Stimulated activated CD8-positive, alpha-beta memory T cell treated with anti-CD3 and anti-CD28 coated beads, Interleukin-15, amount 100 ng/mL, for 4 hours (primary cell): ENCODE measurements around the gene HEPH.
"Not testable (repeated sequence)": the region's sequence is repeated elsewhere in the genome, so short reads cannot be mapped to it uniquely, and the experiment has no call there.

Source experiments
- DNase-seq, 2 donors: peaks; one replicate each; pipeline ENCODE4 v3.0.0-alpha.2; 2020; ENCODE audit warnings: low read depth in 2 of 2

The HEPH gene

DNA sequence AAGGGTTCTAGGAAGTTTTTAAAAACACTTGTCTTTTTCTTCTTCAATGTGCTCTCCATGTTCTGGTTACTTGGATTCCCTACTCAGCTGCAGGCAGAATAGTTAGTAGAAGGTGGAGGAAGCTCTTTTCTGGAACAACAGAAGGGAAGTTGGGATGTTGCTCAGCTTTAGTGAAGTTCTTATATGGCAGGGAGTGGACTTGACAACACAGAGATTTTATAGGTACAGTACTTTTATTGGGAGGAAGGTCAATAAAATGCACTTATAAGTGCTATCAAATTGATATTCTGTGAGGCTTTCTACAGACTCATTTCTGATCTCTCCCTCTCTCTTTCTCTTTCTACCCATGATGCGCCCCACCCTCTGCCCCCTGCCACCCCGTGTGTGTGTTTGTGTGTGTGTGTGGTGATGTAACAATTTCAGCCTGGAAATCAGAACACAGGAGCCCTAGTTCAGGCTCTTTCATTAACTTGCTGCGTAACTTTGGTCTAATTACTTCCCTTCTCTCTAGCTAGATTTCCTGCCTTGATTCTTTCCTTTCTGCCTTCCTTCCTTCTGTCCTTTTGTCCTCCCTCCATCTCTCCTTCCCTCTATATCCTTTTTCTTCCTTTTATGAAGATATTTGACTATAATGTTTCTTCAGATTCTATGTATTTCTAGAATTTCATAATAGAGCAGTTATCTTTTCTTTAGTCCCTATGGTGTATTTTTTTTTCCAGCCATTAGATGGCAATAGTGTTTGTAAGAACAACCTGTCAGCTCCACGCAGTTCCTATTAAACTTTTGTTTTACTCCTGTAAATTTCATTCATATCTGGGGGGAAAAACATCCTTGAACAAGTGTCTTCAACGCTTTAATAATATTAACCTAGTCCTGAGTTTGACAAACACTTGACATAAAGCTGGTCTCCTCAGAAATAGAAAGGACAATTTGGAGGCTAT is 37.1 kb downstream of the HEPH start:
- no peak for DNase-seq

DNA sequence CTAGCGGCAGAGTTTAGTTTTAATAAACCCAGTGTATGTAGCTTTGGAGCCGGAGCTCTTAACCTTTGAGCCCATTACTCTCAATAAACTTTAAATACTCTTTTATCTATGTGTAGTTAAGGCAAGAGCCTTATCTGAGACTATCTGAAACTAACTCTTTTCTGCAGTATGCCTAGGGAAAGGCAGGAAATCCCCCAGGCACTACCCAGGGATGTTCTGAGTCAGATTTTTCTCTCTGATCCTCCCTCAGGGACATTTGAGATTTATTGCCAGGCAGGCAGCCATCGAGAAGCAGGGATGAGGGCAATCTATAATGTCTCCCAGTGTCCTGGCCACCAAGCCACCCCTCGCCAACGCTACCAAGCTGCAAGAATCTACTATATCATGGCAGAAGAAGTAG is 39.1 kb downstream of the HEPH start:
- no peak for DNase-seq

DNA sequence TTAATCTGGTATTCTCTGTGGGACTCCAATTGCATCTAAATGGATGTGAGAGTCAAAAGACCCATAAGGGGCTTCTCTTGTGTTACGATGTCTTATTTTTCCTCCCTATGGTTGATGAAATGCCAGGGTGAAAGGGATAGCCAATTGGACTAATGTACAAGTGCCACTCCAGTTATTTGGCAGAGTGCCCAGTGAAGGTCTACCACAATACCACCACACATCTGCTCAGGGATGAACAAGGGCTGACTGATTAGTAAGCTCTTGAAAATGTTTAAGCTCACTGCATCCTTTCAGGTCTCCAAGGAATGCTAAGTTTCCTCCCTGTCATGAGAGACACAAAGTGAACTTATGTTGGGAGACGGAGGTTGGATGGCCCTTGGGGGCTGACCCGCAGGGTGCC is 57.8 kb downstream of the HEPH start:
- no peak for DNase-seq

DNA sequence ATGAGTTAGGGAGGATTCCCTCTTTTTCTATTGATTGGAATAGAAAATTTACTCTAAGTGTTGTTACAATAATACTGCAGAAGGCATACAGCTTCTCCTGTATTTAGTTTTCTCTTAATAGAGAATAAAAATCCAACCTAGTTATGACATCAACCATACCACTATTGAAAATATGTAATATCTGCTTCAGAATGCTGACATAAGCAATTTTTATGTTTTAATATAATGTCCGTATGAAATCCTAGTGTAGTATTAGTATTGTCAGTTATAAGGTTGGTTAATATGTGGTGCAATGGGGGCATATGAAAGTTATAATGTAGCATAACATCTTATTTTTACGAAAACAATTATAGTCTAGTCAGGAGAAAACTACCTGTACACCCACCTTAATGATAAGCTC is 68.2 kb downstream of the HEPH start:
- no peak for DNase-seq

DNA sequence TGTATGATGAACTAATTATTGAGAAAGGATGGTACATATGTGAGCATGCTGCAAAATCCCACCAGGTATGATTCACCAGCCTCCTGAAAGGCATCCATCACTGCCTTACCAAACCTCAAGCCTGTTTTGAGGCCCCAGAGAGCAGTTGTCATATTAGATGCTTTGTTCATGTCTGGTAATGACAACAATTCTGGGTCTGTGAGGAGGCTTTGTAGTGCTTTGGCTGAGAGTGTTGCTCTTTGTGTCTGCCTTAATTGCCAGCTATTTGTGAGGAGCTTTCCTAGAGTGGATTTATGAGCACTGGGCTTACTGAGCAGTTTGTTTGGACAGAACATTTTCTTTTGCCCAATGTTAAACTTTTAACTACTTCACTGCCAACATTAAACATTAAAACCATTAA is 69.2 kb downstream of the HEPH start:
- DNase-seq = no peak

DNA sequence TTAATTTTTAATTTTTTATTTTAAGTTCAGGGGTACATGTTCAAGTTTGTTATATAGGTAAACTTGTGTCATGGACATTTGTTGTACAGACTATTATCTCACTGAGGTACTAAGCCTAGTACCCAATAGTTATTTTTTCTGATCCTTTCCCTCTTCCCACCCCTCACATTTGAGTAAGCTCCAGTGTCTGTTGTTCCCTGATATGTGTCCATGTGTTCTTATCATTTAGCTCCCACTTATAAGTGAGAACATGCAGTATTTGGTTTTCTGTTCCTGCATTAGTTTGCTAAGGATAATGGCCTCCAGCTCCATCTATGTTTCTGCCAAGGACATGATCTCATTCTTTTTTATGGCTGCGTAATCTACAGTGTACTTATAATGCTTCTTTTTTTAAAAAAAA is 69.9 kb downstream of the HEPH start:
- DNase-seq = not testable (repeated sequence)

DNA sequence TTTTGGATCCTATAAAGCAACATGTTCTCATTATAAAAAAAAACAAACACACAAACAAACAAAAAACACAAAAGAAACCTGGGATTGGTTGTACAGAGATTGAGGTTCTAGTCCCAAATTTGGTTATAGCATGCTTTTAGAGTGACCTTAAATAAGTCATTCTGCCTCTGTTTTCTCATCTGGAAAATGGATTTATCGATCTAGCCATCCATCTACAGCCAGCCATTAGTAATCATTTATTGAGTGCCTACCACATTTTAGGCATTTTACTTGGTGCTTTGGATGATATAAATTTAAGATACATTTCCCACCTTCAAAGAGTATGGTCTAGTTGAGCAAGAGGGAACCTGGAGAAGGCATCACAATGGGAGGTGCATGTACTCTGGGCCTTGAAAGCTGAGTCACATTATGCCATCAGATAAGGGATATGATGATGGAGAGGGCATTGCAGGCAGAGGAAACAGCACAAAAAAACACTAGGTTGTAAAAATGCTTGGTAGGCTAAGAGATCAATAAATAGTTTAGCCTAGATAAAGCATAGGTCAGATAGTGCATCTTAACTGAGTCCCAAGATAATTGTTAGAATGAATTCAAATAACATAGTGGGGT is 91.4 kb downstream of the HEPH start:
- no peak for DNase-seq

DNA sequence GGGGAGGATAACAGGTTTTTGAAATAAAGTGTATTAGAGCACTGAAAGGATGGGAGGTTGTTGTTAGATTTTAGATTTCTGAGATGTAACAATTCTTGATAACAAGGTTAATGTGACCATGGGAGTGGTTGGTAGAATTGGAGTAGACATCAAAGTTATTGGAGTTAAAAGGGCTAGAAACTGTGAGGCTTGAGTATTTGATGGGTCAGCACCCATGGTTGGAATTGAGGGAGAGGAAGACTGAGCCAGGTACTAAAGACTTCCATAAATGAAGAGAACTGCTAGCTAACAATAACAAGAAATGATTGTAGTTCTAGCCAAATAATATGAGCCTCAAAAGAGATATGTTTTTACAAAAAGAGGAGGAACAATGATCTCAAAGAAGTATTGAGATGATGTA is 98.8 kb downstream of the HEPH start:
- DNase-seq = no peak
